ENCODE results near the gene MC1R. TPM values are rescaled to one million over a fixed set of nuclear protein-coding genes. Genes with fewer than 3 reads are reported as not detected.

The MC1R gene
- total RNA-seq, 1 donor from 2014 or later = 1.1 TPM

Other genes starting within 250 kb of the MC1R start
- gene CDK10, start 232.2 kb upstream of the MC1R start, total RNA-seq = 20.7 TPM
- gene SPATA2L, start 217.2 kb upstream of the MC1R start, total RNA-seq = 4.1 TPM
- gene VPS9D1, start 198.0 kb upstream of the MC1R start, total RNA-seq = 11.2 TPM
- 10.2 TPM for gene ZNF276, start 197.3 kb upstream of the MC1R start, total RNA-seq
- 1.9 TPM for gene FANCA, start 102.2 kb upstream of the MC1R start, total RNA-seq
- gene SPIRE2, start 90.4 kb upstream of the MC1R start, total RNA-seq = 1.2 TPM
- gene TCF25, start 45.3 kb upstream of the MC1R start, total RNA-seq = 83.2 TPM
- gene TUBB3, start 4.5 kb downstream of the MC1R start, total RNA-seq = 1.8 TPM
- 46.7 TPM for gene DEF8, start 29.9 kb downstream of the MC1R start, total RNA-seq
- 6.3 TPM for gene DBNDD1, start 100.6 kb downstream of the MC1R start, total RNA-seq
- gene PRDM7, start 158.5 kb downstream of the MC1R start, total RNA-seq = not detected